Measurements from ENCODE around the gene OR4D6. TPM values are rescaled to one million over a fixed set of nuclear protein-coding genes. Genes with fewer than 3 reads are reported as not detected.

OR4D6 gene
- polyA plus RNA-seq, 4 donors, result not detected

GRCh38 chr11:59503276-59503675, 46.5 kb downstream of the OR4D6 start, which contains the start of gene OR4D11:
Gene OR4D11 (plus strand): TSS chr11:59503576. CDS start chr11:59503576, 0 bp downstream.
- DNase-seq (ENCODE audit: low read depth in 4 of 4, low spot score in 3 of 4), result no peak

Other genes with a start within 250 kb of the OR4D6 start
- gene MPEG1, start 244.0 kb upstream of the OR4D6 start, polyA plus RNA-seq (ENCODE audit: insufficient read length in 4 of 4), result 10 to 100 TPM in 1 of 4 donors, 1 to 10 TPM in 3; 6.9 to 11.1 (median 9.3) TPM
- not detected for gene OR5AN1, start 98.1 kb upstream of the OR4D6 start, polyA plus RNA-seq (ENCODE audit: insufficient read length in 4 of 4)
- under 1 TPM in 2 of 4 donors, not detected in 2; 0.01 to 0.03 TPM for gene OR5A2, start 30.5 kb upstream of the OR4D6 start, polyA plus RNA-seq (ENCODE audit: insufficient read length in 4 of 4)
- gene OR5A1, start 20.5 kb upstream of the OR4D6 start, polyA plus RNA-seq (ENCODE audit: insufficient read length in 4 of 4), result under 1 TPM in 1 of 4 donors, not detected in 3; 0.01 TPM
- gene OR4D10, start 16.4 kb downstream of the OR4D6 start, polyA plus RNA-seq (ENCODE audit: insufficient read length in 4 of 4), result not detected
- not detected for gene OR4D11, start 46.6 kb downstream of the OR4D6 start, polyA plus RNA-seq (ENCODE audit: insufficient read length in 4 of 4)
- under 1 TPM; 0.04 to 0.05 (median 0.04) TPM for gene OR4D9, start 54.6 kb downstream of the OR4D6 start, polyA plus RNA-seq (ENCODE audit: insufficient read length in 4 of 4)
- 10 to 100 TPM; 49.1 to 62.2 (median 57.1) TPM for gene OSBP, start 158.8 kb downstream of the OR4D6 start, polyA plus RNA-seq (ENCODE audit: insufficient read length in 4 of 4)
- gene PATL1, start 212.1 kb downstream of the OR4D6 start, polyA plus RNA-seq (ENCODE audit: insufficient read length in 4 of 4), result 10 to 100 TPM; 37.8 to 50.2 (median 43.8) TPM

Data from right renal pelvis (tissue), 4 donors.